Loucy (cell line): ENCODE measurements around the gene RAET1E.
A peak's percentile ranks its signal among the peaks of the same experiment; 100 is the strongest.

Experiments used
- H2AFZ ChIP-seq: fragments of 200-600 bp; sonication (generic); 2 replicates; pipeline ENCODE4 v1.6.0; 2016; ENCODE audit warnings: antibody characterized with exemption, mild to moderate bottlenecking, low read length, moderate library complexity
- H3F3A ChIP-seq: fragments of 200-600 bp; 2 replicates; pipeline ENCODE4 v1.6.0; 2016; ENCODE audit warnings: antibody characterized with exemption, low read depth, mild to moderate bottlenecking
- H3K27me3 ChIP-seq: fragments of 200-600 bp; sonication (generic); 2 replicates; pipeline ENCODE4 v1.6.1; 2014; ENCODE audit warnings: low read length, mild to moderate bottlenecking; ENCODE audit not compliant: insufficient read depth, poor library complexity, severe bottlenecking
- H3K36me3 ChIP-seq: fragments of 200-600 bp; sonication (generic); 2 replicates; pipeline ENCODE4 v1.6.1; 2016; ENCODE audit warnings: low read length; ENCODE audit not compliant: insufficient read depth
- H3K4me1 ChIP-seq: fragments of 200-600 bp; sonication (generic); 2 replicates; pipeline ENCODE4 v1.5.1; 2014; ENCODE audit warnings: low read length, mild to moderate bottlenecking; ENCODE audit not compliant: insufficient read depth, poor library complexity, severe bottlenecking
- H3K4me2 ChIP-seq: fragments of 200-600 bp; sonication (generic); 2 replicates; pipeline ENCODE4 v1.6.0; 2014; ENCODE audit warnings: antibody characterized with exemption, low read length, low read depth, mild to moderate bottlenecking; ENCODE audit not compliant: poor library complexity, severe bottlenecking
- H3K4me3 ChIP-seq: fragments of 200-600 bp; sonication (generic); 2 replicates; pipeline ENCODE4 v1.5.1; 2014; ENCODE audit warnings: low read length, mild to moderate bottlenecking, mixed read lengths; ENCODE audit not compliant: poor library complexity, severe bottlenecking
- H3K79me2 ChIP-seq: fragments of 200-600 bp; sonication (generic); 2 replicates; pipeline ENCODE4 v1.6.1; 2014; ENCODE audit warnings: low read length; ENCODE audit not compliant: insufficient read depth
- H3K9ac ChIP-seq: fragments of 200-600 bp; sonication (generic); 2 replicates; pipeline ENCODE4 v1.6.0; 2014; ENCODE audit warnings: mild to moderate bottlenecking, low read depth, low read length, moderate library complexity; ENCODE audit not compliant: poor library complexity, severe bottlenecking
- H3K9me2 ChIP-seq: fragments of 200-600 bp; sonication (generic); replicated peaks from 2 replicates; pipeline ENCODE4 v1.6.1; 2016; ENCODE audit warnings: low read depth, low read length, mixed read lengths
- H3K9me3 ChIP-seq: fragments of 200-600 bp; sonication (generic); 2 replicates; pipeline ENCODE4 v1.6.1; 2014; ENCODE audit warnings: mild to moderate bottlenecking, antibody characterized with exemption, low read length, low read depth; ENCODE audit not compliant: insufficient read depth
- H4K20me1 ChIP-seq: fragments of 200-600 bp; sonication (generic); 2 replicates; pipeline ENCODE4 v1.6.0; 2014; ENCODE audit warnings: antibody characterized with exemption, low read length, mild to moderate bottlenecking; ENCODE audit not compliant: insufficient read depth, poor library complexity, severe bottlenecking
- EZH2phosphoT487 ChIP-seq: fragments of 200-600 bp; IDR thresholded peaks from 2 replicates; pipeline ENCODE4 v1.6.1; 2018; ENCODE audit warnings: antibody characterized with exemption, mild to moderate bottlenecking, moderate library complexity, borderline replicate concordance
- TF ChIP-seq, protein P1 (sequence below): fragments of 200-600 bp; sonication (generic); conservative IDR thresholded peaks from 2 replicates; pipeline ENCODE4 v1.5.1; 2014; ENCODE audit warnings: mild to moderate bottlenecking, antibody characterized with exemption, low read length

The RAET1E gene

DNA sequence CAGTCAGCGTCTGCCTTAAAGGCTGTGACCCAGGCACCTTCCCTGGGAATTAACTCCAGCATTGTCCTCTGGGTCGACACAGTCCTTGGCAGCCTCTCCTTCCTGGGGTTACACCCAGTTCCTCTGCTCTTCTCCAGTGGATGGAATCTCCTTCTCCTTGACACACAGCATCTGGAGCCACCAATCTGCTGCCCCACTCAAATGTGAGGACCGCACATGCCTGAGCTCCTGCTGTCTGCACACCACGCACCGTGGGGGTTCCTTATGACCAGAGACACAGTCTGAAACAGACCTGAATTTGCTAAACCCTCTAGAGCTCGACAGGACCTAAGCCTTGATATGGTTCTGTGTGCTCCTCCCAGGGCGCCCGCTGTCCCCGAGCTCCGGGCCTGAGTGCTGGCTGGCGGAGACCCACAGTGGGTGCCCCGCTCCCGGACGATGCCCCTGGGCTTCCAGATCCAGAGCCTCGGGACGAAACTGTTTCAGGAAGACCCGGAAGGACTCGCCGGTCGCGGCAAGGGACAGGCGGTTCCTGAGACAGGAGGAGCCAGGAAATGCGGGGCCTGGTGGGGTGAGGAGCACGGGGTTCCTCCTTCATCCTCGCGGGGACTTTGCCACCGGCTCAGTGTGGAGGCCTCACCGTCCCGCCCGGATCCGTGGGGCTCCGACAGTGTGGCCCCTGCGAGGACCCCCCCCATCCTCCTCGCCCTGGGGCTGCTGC is 27.5 kb upstream of the RAET1E start:
- peak overlapping the region; percentile 76 for H3K4me2 ChIP-seq
- H2AFZ ChIP-seq = peak overlapping the region; percentile 75
- H3K9me3 ChIP-seq = no peaks in the 10 kb centered on the region
- no peaks in the 10 kb centered on the region for H3F3A ChIP-seq
- peak overlapping the region; percentile 68 for H3K4me3 ChIP-seq
- TF ChIP-seq EZH2phosphoT487 = no peak
- TF ChIP-seq, protein P1, sequence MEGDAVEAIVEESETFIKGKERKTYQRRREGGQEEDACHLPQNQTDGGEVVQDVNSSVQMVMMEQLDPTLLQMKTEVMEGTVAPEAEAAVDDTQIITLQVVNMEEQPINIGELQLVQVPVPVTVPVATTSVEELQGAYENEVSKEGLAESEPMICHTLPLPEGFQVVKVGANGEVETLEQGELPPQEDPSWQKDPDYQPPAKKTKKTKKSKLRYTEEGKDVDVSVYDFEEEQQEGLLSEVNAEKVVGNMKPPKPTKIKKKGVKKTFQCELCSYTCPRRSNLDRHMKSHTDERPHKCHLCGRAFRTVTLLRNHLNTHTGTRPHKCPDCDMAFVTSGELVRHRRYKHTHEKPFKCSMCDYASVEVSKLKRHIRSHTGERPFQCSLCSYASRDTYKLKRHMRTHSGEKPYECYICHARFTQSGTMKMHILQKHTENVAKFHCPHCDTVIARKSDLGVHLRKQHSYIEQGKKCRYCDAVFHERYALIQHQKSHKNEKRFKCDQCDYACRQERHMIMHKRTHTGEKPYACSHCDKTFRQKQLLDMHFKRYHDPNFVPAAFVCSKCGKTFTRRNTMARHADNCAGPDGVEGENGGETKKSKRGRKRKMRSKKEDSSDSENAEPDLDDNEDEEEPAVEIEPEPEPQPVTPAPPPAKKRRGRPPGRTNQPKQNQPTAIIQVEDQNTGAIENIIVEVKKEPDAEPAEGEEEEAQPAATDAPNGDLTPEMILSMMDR = no peak
- peaks cover 8% of the 10 kb centered on the region for H3K4me1 ChIP-seq
- peak overlapping the region; percentile 58 for H3K9ac ChIP-seq
- no peaks in the 10 kb centered on the region for H3K27me3 ChIP-seq
- H3K36me3 ChIP-seq = no peaks in the 10 kb centered on the region
- no peaks in the 10 kb centered on the region for H3K79me2 ChIP-seq
- H4K20me1 ChIP-seq = no peaks in the 10 kb centered on the region
- H3K9me2 ChIP-seq = no peaks in the 10 kb centered on the region

DNA sequence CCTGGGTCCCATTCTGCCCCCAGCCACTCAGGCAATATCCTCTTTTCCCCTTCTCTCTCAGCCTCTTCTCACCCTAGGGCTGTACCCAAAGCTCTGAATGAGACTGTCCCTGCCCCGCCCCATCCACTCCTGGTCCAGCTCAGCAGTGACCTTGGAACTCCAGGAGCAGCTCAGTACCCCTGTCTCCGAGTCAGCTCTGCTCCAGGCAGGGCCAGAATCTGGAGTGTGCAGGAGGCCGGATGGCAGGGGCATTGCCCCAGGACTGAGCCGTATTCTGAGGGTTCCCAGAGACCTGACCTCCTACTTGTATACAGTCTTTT is 27.0 kb upstream of the RAET1E start:
- Histone ChIP-seq H3K36me3 (no peaks in the 10 kb centered on the region), H3K4me3 (no peak overlapping the region), H3K27me3 (no peaks in the 10 kb centered on the region), H3K9me2 (no peaks in the 10 kb centered on the region), H3K4me2 (no peak overlapping the region), H3F3A (no peaks in the 10 kb centered on the region), H2AFZ (peak overlapping the region; percentile 75; the same call in 1 of the 2 replicates), H3K9me3 (no peaks in the 10 kb centered on the region), H3K4me1 (peaks cover 8% of the 10 kb centered on the region), H3K9ac (no peak overlapping the region), H4K20me1 (no peaks in the 10 kb centered on the region), H3K79me2 (no peaks in the 10 kb centered on the region)
- TF ChIP-seq, protein P1 = no peak

DNA sequence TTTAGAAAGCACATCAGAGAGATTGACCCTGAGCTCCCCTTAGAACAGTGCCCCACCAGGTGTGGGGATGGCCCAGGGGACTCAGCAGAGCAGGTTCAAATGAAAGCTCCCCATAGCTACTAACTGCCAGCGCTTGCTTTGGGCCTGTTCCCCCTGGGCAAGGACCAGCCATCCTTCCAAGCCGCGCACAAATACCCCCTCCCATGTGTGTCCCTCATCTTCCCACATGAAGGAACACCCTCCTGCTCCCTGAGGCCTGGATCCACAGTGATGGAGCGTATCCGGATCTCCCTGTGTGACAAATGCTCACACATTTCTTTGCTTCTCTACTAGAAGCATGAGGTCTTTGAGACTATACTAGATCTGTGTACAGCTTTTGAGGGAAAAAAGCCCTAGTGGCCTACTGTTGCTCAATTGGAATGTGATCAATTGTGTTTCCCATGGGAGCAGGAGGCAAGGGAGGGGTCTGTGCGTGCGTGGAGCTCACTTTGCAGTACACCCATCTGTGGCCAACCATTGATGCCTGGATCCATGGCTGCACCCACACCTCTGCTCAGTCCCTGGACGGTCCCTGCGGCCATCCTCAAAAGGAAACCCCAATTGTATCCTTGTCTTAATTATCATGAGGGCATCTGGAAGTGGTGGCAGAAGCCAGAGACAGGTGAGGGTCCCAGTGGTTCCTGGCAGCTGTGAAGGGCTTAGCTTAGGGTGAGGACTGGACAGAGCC is 26.5 kb upstream of the RAET1E start:
- H4K20me1 ChIP-seq = no peaks in the 10 kb centered on the region
- H3K4me1 ChIP-seq = peaks cover 8% of the 10 kb centered on the region
- no peak overlapping the region for H3K4me2 ChIP-seq
- TF ChIP-seq, protein P1 = no peak
- no peak for TF ChIP-seq EZH2phosphoT487
- no peaks in the 10 kb centered on the region for H3F3A ChIP-seq
- no peaks in the 10 kb centered on the region for H3K9me2 ChIP-seq
- no peak overlapping the region for H3K9ac ChIP-seq
- H3K27me3 ChIP-seq = no peaks in the 10 kb centered on the region
- H3K9me3 ChIP-seq = no peaks in the 10 kb centered on the region
- H3K4me3 ChIP-seq = no peak overlapping the region
- no peaks in the 10 kb centered on the region for H3K79me2 ChIP-seq
- H3K36me3 ChIP-seq = no peaks in the 10 kb centered on the region
- H2AFZ ChIP-seq = no peak overlapping the region
